HG02852 (cell line): ENCODE data around the gene ARAF.

ENCODE experiments used
- ATAC-seq: cut with Tn5 transposase; IDR thresholded peaks from one replicate; pipeline ENCODE4 v1.9.1; 2021; ENCODE audit warnings: mild to moderate bottlenecking, moderate library complexity; ENCODE audit not compliant: unreplicated experiment

ARAF gene

DNA sequence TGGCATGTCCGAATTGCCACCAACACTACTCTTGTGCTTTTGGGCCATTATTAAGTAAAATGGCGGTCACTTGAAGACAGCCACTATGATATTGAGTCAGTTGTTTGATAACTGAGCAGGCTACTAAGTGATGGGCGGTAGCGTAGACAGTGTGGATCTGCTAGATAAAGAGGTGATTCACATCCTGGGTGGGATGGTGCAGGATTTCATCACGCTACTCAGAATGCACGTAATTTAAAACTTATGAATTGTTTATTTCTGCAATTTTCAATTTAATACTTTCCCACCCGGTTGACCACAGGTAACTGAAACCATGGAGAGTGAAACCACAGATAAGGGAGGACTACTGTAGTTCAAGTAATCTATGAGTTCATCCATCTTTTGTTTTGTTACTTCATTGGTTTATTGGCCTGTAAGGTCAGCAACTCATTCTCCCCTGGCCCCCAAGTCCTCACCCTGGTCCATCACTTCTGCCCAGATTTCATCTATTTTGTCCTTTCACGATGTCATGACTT is 2.9 kb downstream of the ARAF start:
- ATAC-seq: no peak

DNA sequence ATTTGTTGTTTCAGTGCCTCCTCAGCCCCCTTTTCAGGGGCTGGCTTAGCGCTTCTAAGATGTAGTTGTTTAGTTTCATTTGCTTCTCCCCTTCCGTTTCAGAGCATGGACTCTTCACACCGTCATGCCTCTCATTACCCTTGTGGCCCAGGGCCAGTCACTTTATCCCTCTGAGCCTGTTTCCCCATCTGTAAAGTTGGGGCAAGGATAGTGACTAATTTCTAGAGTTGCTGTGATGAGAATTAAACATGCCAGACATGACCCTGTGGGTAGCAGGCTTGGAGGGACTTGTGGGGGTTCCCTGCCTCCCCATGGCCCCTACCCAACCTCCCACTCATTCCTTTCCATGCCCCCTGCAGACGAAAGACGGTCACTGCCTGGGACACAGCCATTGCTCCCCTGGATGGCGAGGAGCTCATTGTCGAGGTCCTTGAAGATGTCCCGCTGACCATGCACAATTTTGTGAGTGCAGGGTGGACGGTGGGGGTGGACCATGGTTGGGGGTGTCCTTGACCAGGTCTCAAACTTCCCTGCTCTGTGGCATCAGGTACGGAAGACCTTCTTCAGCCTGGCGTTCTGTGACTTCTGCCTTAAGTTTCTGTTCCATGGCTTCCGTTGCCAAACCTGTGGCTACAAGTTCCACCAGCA is 3.6 kb downstream of the ARAF start:
- no peak for ATAC-seq

DNA sequence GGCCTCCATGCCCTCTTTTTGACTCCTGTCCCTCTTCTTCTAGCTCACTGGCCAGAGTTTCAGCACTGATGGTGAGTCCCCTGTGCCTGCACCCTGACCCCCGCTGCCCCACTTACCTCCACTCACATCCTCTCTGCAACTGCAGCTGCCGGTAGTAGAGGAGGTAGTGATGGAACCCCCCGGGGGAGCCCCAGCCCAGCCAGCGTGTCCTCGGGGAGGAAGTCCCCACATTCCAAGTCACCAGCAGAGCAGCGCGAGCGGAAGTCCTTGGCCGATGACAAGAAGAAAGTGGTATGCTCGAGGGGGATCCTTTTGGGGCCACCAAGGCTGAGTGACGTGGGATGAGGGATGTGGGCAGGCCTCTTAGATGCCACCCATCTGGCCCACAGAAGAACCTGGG is 5.8 kb downstream of the ARAF start:
- no peak for ATAC-seq

DNA sequence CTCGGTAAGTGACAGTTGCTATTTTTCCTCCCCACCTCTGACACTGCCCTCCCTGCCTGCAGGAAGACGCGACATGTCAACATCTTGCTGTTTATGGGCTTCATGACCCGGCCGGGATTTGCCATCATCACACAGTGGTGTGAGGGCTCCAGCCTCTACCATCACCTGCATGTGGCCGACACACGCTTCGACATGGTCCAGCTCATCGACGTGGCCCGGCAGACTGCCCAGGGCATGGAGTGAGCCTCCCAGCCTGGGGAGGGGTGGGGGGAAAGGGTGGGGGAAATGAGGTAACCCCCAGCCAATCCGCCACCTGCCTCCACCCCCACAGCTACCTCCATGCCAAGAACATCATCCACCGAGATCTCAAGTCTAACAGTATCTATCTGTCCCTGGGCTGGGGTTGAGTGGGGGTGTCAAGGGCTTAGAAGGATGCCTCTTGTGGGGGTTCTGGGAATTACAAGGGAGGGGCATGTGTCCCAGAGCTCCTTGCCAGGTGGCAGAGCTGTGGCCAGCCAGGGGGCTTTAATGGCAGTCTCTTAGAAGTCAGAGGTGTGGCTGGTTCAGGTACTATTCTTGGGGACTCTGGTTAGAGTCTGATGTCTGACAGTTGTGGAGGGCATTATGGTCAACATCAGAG is 7.8 kb downstream of the ARAF start:
- ATAC-seq: no peak

DNA sequence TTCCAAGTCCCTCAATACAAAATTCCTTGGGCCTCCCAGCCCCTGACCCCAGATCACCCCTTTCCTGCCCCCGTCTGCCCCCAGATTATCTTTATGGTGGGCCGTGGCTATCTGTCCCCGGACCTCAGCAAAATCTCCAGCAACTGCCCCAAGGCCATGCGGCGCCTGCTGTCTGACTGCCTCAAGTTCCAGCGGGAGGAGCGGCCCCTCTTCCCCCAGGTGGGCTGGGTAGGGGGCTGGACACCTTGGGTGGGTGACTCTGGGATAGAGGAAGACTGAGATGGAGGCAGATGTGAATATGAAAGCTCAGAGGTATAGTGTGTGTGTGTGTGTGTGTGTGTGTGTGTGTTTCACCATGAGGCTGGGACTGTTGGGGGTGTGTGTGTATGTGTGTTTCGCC is 9.8 kb downstream of the ARAF start:
- ATAC-seq: no peak

DNA sequence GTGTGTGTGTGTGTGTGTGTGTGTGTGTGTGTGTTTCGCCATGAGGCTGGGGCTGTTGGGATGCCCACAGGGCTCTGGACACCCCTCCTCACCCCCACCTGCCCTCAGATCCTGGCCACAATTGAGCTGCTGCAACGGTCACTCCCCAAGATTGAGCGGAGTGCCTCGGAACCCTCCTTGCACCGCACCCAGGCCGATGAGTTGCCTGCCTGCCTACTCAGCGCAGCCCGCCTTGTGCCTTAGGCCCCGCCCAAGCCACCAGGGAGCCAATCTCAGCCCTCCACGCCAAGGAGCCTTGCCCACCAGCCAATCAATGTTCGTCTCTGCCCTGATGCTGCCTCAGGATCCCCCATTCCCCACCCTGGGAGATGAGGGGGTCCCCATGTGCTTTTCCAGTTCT is 10.2 kb downstream of the ARAF start:
- ATAC-seq: no peak

DNA sequence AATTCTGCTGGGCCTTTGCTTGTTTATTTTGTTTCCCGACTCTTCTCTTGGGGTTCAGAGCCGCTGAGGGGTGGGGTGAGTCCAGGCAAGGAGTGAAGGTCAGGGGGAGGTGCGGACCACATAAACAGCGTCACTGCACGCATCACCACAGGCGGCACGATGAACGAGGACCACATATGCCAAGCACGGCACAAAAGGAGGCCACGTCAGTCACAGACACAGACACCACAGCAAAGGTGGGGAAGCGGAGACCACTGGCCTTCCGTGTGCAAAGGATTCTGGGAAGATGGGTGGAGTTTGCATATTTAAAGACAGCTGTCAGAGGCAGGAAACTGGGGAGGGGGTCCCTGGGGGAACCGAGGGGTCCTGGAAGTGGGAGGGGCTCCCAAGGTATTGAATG is 10.9 kb downstream of the ARAF start:
- no peak for ATAC-seq

DNA sequence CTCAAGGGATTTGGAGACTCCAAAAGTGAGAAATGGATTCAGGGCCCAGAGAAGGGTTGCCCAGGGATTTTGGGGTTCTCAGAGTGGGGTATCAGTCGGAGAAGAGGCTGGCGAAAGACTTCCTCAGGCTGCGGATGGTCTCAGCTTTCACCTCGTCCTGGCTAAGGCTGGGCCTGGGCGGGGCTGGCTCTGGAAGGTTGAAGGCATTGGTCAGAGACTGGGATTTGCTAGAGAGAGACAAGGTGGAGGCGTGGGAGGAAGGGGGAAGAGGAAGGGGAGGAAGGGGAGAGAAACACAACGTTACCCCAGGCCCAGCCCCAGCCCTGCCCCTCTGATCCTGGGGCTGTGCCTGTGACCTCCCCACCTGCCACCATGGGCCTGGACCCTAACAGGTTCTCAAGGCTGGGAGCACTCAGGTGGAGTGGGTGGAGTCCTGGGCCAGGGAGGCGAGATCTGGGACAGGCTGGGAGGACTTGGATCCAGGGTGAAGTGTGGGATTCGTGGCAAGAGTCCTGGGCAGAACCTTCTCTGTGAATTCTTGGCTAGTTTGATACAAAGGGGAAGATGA is 11.9 kb downstream of the ARAF start:
- ATAC-seq: no peak

DNA sequence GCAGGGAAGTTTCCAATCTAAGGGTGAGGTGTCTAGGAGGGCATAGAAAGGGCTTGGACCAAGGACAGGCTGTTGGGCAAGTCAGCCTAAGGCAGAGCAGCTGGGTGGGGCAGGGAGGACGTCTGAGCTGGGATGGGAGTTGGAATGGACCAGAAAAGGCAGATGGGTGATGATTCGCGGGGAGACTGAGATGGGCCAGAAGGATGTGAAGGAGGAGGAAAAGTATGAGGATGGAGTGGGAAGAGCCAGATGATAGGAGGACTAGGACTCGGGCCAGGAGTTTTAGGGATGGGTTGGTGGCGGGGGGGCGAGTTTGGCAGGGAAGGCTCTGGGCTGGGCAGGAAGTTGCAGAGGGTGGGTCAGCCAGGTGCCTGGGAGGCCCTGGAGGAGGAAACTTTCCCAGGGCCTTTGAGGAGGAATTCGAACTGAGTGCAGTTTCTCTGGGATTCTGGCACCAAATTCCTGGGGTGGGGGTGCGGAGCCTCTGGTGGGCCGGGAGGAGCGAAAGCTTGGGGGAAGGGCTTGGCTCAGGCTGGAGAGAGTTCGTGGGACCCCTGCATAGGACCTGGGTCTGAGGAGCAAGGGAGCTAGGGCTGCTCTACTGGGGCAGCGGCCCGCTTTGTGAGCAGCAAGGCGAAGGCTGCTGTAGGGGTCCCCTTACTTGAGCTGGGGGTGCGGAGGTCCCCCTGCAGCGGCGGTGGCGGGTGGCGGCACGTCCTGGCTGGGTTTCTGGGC is 12.5 kb downstream of the ARAF start:
- ATAC-seq: no peak

DNA sequence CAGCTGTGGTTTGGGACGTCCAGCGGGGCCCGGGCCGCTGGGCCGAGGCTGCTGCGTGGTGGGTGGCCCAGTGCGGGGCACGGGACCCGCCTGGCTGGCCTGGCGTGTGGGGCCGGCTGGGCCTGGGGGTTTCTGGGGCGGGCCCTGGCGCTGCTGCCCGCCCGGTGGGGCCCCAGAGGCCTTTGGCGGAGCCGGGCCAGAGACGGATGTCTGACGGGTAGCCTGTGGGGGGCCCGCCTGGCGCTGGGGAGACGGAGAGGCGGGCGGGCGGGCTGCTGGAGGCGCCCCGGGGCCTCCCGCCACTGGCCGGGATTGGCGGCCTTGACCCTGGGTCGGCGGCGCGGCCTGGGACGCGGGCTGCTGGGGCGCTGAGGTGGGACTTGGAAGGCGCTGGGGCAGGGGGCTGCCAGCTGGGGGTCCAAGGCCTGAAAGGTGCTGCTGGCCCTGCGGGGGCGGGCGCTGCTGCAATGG is 13.1 kb downstream of the ARAF start:
- ATAC-seq: no peak

DNA sequence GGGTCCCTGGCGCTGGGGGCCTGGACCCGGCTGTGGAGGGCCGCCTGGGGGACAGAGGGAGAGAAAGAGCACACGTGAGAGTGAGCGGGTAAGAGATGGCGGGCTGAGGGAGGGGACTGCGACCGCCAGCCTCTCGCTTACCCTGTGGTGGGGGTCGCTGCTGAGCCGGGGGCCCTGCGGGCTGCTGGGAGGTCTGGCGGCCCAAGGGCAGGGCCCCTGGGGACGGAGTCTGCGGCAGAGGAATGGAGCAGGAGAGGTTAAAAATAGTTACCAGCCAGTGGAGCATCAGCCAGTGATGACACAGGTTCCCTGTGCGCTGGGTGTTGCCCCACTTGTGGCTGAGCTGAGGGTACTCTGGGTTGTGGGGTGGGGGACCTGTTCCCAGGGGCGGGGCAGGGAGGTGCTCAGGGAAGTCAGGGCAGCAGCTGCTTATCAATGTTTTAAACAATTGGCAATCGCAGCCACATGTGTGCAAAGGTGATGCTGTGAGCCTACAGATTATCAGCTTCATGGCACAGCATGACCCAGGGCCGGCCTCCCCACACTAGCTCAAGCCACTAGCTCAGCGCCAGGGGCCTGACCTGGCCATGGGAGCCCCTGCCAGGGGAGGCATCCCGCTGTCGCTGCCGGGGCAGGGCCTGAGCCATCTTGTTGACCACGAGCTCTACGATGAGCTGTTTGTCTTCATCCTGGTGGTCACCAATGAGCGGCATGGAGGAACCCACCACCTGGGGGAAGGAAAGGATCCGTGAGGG is 13.7 kb downstream of the ARAF start:
- no peak for ATAC-seq

DNA sequence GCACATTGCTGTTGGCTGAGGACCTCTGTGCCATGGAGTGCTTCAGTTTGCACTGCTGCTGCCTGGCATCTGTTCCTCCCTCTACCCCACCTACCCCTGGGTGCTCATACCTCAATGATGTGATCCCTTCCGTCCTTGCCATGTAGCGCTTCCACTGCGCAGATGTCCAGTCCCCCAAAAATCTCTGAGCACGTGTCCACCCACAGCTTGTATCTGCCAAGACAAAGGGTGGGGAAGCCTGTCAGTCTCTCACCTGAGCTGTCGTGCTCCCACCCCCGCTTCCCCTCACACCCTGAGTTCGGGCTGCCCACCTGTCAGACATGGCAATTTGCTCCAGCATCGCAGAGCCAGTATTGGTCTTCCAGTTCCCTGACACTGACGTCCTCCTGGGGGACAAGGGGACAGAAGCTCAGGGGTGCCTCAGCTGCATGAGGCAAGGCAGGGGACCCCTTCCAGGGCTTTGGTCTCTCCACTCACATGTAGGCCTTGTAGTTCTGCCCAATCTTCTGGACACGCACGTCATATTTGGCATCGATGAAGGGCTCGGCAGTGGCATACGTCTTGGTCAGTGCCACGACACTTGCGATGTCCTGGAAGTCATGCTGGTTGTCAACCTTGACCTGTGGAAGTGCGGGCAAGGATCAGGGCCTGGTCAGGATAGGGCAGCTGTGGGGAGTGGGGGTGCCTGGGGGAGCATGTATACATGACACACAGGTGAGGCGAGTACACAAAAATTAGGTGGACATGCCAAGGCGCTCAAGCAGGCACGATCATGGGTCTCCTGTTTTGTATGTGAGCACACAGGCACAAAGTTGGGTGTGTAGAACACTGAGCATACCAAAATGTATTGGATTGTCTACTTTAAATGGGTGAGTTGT is 15.3 kb downstream of the ARAF start:
- ATAC-seq: no peak

DNA sequence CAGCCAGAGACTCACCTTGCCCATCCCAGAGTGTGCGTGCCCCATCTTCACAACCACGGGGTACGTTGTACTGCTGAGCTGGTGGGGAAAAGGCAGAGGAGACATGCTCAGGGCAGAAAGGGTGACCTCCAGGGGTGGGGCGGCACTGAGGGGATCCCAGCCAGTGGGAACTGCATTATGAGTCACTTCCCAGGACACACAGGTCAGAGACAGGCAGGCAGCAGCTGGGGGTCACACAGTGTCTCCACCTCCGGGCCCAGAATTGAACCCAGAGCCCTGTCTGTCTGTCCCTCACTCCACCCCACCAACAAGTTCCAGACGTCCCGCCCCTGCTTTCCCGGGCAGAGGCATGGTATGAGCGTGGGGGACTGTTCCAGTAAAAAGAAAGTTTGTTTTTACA is 16.4 kb downstream of the ARAF start:
- no peak for ATAC-seq

DNA sequence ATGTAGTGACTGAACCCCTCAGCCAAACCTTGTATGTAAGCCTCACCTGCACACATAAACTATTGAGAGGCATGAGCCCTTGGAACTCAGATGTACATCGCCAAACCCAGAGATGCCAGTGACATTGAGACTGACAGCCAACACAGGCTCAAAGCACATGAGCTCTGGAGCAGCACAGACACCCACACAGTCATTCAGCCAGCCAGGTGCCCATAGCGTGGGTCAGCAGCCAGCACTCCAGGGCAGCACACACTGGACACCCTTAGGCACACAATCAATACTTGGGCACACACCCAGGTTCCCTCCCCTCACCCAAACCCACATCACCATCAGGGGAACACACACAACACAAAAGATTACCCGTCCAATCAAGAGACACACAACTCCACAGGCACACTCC is 16.9 kb downstream of the ARAF start:
- ATAC-seq: no peak

DNA sequence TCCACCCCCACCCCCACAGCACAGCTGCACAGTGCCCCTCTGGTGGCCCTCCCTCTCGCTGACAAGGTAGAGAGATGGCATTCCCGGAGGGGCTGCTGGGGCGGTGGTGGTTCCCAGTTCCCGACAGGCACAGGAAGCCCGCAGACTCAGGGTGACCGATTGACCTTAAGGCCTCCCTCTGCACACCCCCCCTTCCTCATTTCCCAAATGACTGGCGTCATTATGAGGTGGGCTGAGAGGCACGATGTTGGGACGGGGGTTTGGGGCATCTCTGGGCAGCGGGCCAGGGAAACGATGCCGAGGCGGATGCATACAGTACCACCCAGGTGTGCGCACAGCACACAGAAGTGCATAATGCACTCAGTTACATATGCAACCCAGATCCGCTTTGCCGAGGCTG is 17.7 kb downstream of the ARAF start:
- no peak for ATAC-seq

DNA sequence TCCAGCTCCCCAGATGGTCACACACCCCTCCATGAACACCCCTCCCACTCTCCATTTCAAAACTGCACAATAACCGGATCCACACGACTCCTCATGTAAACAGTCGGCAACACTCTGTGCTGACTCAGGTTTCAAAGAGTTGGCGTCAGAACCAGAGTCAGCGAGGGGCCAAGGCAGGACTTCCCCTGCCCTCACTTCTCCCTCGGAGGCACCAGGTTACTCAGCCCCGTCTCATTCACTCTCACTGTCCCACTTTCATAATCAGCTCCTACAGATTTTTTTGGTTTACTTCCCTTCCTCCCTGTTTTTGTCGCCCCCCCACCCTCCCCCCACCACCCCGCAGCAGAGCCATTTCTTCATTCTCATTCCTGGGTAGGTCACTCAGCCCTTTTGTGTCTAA is 18.5 kb downstream of the ARAF start:
- no peak for ATAC-seq

DNA sequence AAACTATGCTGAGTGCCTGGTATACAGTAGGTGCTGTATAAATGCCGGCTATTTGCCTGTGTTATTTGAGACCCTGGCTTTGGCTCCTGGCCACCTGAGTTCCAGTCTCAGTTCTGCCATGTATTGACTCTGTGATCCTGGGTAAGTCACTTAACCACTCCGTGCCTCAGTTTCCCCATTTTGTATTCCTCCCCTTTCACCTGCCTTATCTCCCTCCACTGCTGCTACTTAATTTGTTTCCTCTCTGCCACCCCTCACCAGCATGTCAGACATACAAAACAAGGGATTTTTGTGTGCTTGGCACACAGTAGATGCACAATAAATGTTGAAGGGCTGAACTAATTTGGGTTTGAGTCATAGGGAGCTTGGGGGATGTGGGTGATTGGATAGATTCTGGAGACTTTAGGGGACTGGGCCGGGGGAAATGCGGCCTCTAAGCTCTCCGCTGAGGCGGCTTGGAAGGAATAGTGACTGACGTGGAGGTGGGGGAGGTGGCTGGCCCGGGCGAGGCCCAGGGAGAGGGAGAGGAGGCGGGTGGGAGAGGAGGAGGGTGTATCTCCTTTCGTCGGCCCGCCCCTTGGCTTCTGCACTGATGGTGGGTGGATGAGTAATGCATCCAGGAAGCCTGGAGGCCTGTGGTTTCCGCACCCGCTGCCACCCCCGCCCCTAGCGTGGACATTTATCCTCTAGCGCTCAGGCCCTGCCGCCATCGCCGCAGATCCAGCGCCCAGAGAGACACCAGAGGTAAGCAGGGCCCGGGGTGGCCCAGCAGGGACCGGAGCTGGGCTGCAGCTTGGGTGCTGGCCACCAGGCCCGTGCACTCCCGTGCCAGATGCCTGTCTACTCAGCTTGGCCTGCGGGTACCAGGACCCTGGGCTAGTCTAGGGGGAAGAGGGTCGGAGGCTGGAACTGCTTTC is 21.0 kb downstream of the ARAF start, which contains the start of gene TIMP1:
TIMP1 (plus strand) TSS at position 706 of the 917 bp plus-strand sequence. CDS start 980 bp downstream, outside the sequence.
- ATAC-seq: peak; percentile 80

DNA sequence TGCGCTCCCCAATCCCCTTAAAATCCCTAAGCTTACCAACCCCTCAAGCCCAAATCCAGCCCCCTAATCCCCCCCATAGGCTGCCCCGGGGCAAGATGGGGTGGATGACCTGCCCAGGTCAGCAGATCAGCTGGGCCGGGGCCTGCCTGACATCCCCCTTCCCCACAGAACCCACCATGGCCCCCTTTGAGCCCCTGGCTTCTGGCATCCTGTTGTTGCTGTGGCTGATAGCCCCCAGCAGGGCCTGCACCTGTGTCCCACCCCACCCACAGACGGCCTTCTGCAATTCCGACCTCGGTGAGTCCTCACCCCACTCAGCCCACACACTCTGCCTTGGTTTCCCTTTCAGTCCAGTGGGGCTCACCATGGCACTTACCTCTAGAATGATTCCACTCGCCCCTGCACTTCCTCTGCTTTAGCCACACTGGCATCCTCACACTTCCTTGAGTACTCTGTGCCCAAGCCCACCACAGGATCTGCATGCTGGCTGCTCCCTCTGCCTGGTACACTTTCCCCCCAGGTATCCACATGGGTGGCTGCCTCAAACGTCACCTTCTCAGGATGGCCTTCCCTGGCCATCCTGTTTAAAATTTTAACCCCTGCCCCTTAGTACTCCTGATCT is 22.3 kb downstream of the ARAF start:
- no peak for ATAC-seq
